Ovary (tissue), 9 donors: ENCODE data around the gene CLNK. TPM values are rescaled to one million over a fixed set of nuclear protein-coding genes. Genes with fewer than 3 reads are reported as not detected.

ENCODE experiments used
- DNase-seq, 5 donors: peaks; one replicate each; pipeline ENCODE4 v3.0.0-alpha.2; 2019 to 2020
- H3K27ac ChIP-seq, 2 donors: fragments of 200-600 bp; one replicate each; pipeline versions ENCODE4 v1.5.1 to v1.8.0; 2019 to 2022
- H3K27me3 ChIP-seq: fragments of 200-600 bp; one replicate; pipeline ENCODE4 v1.8.0; 2022
- H3K36me3 ChIP-seq: fragments of 200-600 bp; sonication (generic); one replicate; pipeline ENCODE4 v1.5.1; 2019
- H3K4me1 ChIP-seq: one replicate; pipeline ENCODE4 v1.8.1; 2013; ENCODE audit warnings: mild to moderate bottlenecking, moderate library complexity; ENCODE audit not compliant: insufficient read depth
- H3K4me3 ChIP-seq: fragments of 200-600 bp; sonication (generic); one replicate; pipeline ENCODE4 v1.5.1; 2017
- H3K9me3 ChIP-seq, 2 donors: fragments of 200-600 bp in 1 of 2; sonication (generic) in 1 of 2; one replicate each; pipeline versions ENCODE4 v1.5.1 to v1.8.1; 2013 to 2019; ENCODE audit warnings: mild to moderate bottlenecking in 1 of 2, moderate library complexity in 1 of 2
- CTCF ChIP-seq, 3 donors: fragments of 450-650 bp in 2 of 3; fragments of 200-600 bp in 1 of 3; IDR thresholded peaks; one replicate each; pipeline versions ENCODE4 v1.5.1 to v1.8.0; 2016 to 2022; ENCODE audit warnings: antibody characterized with exemption in 3 of 3, mild to moderate bottlenecking in 1 of 3
- EP300 ChIP-seq: sonication (generic); formaldehyde crosslinking; IDR thresholded peaks from one replicate; pipeline ENCODE4 v1.6.1; 2017; ENCODE audit warnings: antibody characterized with exemption
- POLR2A ChIP-seq: fragments of 450-650 bp; IDR thresholded peaks from one replicate; pipeline ENCODE4 v1.6.1; 2017; ENCODE audit warnings: antibody characterized with exemption, mild to moderate bottlenecking, moderate library complexity
- WGBS, 3 donors: extraction: QIAGEN DNeasy Blood & Tissue Kit in 1 of 3; methylation state at CpG; one replicate each; pipeline versions ENCODE4 v1.1.5 to v1.1.7; 2013 to 2017; 5-methylcytosine and 5-hydroxymethylcytosine counted together
- intact Hi-C, 4 donors: fragments of 100-400 bp; cut with DNase I; formaldehyde crosslinking; loops; one replicate each; pipeline versions ENCODE4 v1.11.0 to v1.15.1; 2022 to 2023
- polyA plus RNA-seq, 2 donors: library from polyadenylated mRNA; stranded (reverse); fragments of 200-250 nt in 1 of 2; fragments of 350-450 nt in 1 of 2; fragmentation: Illumina TruSeq in 1 of 2; extraction: RNeasy Lipid Tissue Mini Kit (QIAGEN cat#74804) in 1 of 2; gene quantifications; one replicate each; pipeline ENCODE4 v1.2.3, GENCODE V29; 2013 to 2014
- total RNA-seq, 7 donors: library from RNA; depleted of rRNA in 2 of 7; stranded (reverse); fragments of >200 nt in 2 of 7; fragmentation: NEBNext Ultra II Directional in 3 of 7; extraction: Animal tissue kit (Norgen Biotek cat#: 25700) in 3 of 7; gene quantifications; one replicate each; pipeline versions ENCODE4 v1.1.0 to v1.2.4, GENCODE V29; 2016 to 2023
- donor health status: DM: no; HTN: no; CAD: no; lungs with moderate emphysema.
- donor health status: DM: no; HTN: no; CAD: no.
- donor health status: Bipolar disorder and iron deficiency.
- donor health status: DM: yes; HTN: yes; CAD: no.
- donor health status: DM: no; HTN: no; CAD: no.
- donor health status: DM: yes; HTN: yes; CAD: no.

CLNK gene
- total and polyA plus RNA-seq, 9 donors, result 0.10 to 0.23 (median 0.22) TPM; not detected in 6

- WGBS, 3 donors, result 7 to 17% (median 8%) methylated on average over 3 of the region's 3 CpGs
- intact Hi-C loops, result loop anchor here in 2 of 4 donors (5.0 to 10.0 kb wide), 3 partner anchors 133 to 845 kb away; partner anchors contain the start of gene HS3ST1 (in 2 of the 2)
- Histone ChIP-seq H3K27ac (peak overlapping the region in 1 of 2 donors; percentile 3), H3K4me1 (peaks cover 1% of the 10 kb centered on the region), H3K27me3 (no peaks in the 10 kb centered on the region), H3K4me3 (no peak overlapping the region), H3K9me3 (no peaks in the 10 kb centered on the region), H3K36me3 (no peaks in the 10 kb centered on the region)
- peak; percentile 47 to 69 (median 56) for DNase-seq
- TF ChIP-seq CTCF (IDR thresholded peaks at IDR 0.05) (peak; percentile 88 to 91 (median 90)), EP300 (no peak)
Measured at GRCh38 chr4:10582059-10582686, 102.4 kb downstream of the CLNK start.

- Histone ChIP-seq H3K27me3 (no peaks in the 10 kb centered on the region), H3K27ac (no peak overlapping the region), H3K4me3 (no peak overlapping the region), H3K4me1 (peaks cover 1% of the 10 kb centered on the region), H3K9me3 (no peaks in the 10 kb centered on the region), H3K36me3 (no peaks in the 10 kb centered on the region)
- DNase-seq, result no peak
- intact Hi-C loops, result loop anchor here in 2 of 4 donors (5.0 to 10.0 kb wide), 3 partner anchors 134 to 846 kb away; partner anchors contain the start of gene HS3ST1 (in 2 of the 2)
- TF ChIP-seq EP300 (no peak), CTCF (IDR thresholded peaks at IDR 0.05) (no peak), POLR2A (no peak)
- WGBS, 3 donors, result 92 to 96% (median 95%) methylated on average over 3 of the region's 3 CpGs
Measured at GRCh38 chr4:10581022-10581421, 103.5 kb downstream of the CLNK start.

- Histone ChIP-seq H3K27me3 (no peaks in the 10 kb centered on the region), H3K9me3 (no peaks in the 10 kb centered on the region)
Measured at GRCh38 chr4:10579648-10580047, 104.9 kb downstream of the CLNK start.

More at GRCh38 chr4:10579648-10580047, 104.9 kb downstream of the CLNK start:
- Histone ChIP-seq H3K4me1 (peaks cover 1% of the 10 kb centered on the region), H3K27ac (no peak overlapping the region), H3K36me3 (no peaks in the 10 kb centered on the region), H3K4me3 (no peak overlapping the region)
- no peak for DNase-seq
- intact Hi-C loops, result loop anchor here in 2 of 4 donors (5.0 to 10.0 kb wide), 3 partner anchors 135 to 848 kb away; partner anchors contain the start of gene HS3ST1 (in 2 of the 2)
- WGBS, 3 donors, result 88 to 96% (median 95%) methylated on average over 1 of the region's 1 CpG
- TF ChIP-seq CTCF (IDR thresholded peaks at IDR 0.05) (no peak), EP300 (no peak), POLR2A (no peak)
